ENCODE data around the gene C10orf71.

DNA sequence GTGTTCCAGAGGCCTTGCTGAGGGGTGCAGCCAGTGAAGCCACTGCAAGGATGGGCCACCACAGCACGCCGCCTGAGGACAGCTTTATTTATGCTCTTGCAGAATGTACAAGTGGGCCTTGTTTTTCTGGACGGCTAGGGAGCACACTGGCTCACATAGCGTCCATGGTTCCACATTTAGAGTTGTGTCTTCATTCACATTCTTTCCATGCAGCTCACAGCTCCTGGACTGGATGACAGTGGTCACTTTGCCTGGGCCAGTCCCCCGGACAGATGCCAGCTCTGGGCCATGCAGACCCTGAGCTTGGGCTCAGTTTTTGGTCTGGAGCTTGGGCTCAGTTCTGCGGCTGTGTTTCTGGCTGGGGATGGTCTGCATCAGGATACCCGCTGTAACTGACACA lies 2.6 kb upstream of the C10orf71 start:
- TF ChIP-seq OSR1 (CRISPR knock-in tag; IDR thresholded peaks at IDR 0.05) (no peak), ZFP3 (CRISPR knock-in tag; IDR thresholded peaks at IDR 0.05) (no peak), CSDC2 (CRISPR knock-in tag; IDR thresholded peaks at IDR 0.05) (no peak), GLIS3 (CRISPR knock-in tag; IDR thresholded peaks at IDR 0.05) (no peak), ISL1 (CRISPR knock-in tag; IDR thresholded peaks at IDR 0.05) (no peak), POU6F1 (CRISPR knock-in tag; IDR thresholded peaks at IDR 0.05; ENCODE audit: borderline replicate concordance, low read depth) (no peak), SNAI2 (CRISPR knock-in tag; IDR thresholded peaks at IDR 0.05) (no peak), ZNF70 (CRISPR knock-in tag; IDR thresholded peaks at IDR 0.05) (no peak), ZNF565 (CRISPR knock-in tag; conservative IDR thresholded peaks at IDR 0.05; ENCODE audit: low read depth) (no peak), ZFP30 (CRISPR knock-in tag; IDR thresholded peaks at IDR 0.05) (no peak), ZNF8 (CRISPR knock-in tag; IDR thresholded peaks at IDR 0.05) (no peak)
- TF ChIP-seq, protein P1, sequence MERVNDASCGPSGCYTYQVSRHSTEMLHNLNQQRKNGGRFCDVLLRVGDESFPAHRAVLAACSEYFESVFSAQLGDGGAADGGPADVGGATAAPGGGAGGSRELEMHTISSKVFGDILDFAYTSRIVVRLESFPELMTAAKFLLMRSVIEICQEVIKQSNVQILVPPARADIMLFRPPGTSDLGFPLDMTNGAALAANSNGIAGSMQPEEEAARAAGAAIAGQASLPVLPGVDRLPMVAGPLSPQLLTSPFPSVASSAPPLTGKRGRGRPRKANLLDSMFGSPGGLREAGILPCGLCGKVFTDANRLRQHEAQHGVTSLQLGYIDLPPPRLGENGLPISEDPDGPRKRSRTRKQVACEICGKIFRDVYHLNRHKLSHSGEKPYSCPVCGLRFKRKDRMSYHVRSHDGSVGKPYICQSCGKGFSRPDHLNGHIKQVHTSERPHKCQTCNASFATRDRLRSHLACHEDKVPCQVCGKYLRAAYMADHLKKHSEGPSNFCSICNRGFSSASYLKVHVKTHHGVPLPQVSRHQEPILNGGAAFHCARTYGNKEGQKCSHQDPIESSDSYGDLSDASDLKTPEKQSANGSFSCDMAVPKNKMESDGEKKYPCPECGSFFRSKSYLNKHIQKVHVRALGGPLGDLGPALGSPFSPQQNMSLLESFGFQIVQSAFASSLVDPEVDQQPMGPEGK (CRISPR knock-in tag; IDR thresholded peaks at IDR 0.05; ENCODE audit: borderline replicate concordance): no peak
- TF ChIP-seq, protein P2, sequence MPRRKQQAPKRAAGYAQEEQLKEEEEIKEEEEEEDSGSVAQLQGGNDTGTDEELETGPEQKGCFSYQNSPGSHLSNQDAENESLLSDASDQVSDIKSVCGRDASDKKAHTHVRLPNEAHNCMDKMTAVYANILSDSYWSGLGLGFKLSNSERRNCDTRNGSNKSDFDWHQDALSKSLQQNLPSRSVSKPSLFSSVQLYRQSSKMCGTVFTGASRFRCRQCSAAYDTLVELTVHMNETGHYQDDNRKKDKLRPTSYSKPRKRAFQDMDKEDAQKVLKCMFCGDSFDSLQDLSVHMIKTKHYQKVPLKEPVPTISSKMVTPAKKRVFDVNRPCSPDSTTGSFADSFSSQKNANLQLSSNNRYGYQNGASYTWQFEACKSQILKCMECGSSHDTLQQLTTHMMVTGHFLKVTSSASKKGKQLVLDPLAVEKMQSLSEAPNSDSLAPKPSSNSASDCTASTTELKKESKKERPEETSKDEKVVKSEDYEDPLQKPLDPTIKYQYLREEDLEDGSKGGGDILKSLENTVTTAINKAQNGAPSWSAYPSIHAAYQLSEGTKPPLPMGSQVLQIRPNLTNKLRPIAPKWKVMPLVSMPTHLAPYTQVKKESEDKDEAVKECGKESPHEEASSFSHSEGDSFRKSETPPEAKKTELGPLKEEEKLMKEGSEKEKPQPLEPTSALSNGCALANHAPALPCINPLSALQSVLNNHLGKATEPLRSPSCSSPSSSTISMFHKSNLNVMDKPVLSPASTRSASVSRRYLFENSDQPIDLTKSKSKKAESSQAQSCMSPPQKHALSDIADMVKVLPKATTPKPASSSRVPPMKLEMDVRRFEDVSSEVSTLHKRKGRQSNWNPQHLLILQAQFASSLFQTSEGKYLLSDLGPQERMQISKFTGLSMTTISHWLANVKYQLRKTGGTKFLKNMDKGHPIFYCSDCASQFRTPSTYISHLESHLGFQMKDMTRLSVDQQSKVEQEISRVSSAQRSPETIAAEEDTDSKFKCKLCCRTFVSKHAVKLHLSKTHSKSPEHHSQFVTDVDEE (CRISPR knock-in tag; IDR thresholded peaks at IDR 0.05): no peak

Measured in SK-N-SH treated with all-trans-retinoic acid at 6 μM for 48 hours (cell line).